ENCODE data around the gene XXYLT1. TPM values are rescaled to one million over a fixed set of nuclear protein-coding genes. Genes with fewer than 3 reads are reported as not detected.

The XXYLT1 gene
- total RNA-seq, 6 experiments from 2014 or later, result 1.7 to 6.5 (median 2.1) TPM

DNA sequence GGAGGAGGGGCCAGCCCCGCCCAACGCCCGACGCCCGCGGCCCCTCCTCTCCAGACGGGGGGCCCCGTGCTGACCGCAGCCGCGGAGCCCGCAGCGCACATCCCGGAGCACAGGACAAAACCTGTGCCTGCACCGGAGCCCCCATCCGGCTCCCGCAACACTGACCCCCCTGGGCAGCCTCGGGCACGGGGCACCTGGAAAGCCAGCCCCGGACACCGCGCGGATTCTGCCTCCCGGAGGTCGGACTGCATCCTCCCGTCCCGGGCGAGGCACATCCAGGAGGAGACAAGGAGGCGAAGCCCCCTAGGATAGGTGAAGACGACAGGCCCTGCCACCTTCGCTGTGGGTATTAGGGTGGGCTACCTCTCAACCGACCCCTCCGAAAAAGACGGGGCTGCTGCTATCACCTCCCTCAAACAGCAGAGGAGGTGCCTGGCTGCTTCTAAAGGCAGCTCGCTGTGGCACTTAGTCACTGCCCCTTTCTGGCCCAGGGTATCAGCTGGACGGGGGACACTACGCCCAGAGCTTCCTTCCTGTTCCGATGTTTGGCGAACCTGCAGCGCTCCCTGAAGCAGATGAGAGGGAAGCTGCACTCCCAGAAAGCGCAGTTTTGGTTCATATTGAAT, 10.6 kb downstream of the XXYLT1 start:
- Histone ChIP-seq H3K36me3 (no peaks in the 10 kb centered on the region), H3K27ac (peak overlapping the region; percentile 20 to 70 (median 68)), H3K4me1 (peaks cover 0 to 11% (median 4%) of the 10 kb centered on the region in 4 donors), H3K4me3 (peak overlapping the region; percentile 62 to 67 (median 65)), H3K9me3 (no peaks in the 10 kb centered on the region), H3K27me3 (no peaks in the 10 kb centered on the region)
- TF ChIP-seq, protein P1, sequence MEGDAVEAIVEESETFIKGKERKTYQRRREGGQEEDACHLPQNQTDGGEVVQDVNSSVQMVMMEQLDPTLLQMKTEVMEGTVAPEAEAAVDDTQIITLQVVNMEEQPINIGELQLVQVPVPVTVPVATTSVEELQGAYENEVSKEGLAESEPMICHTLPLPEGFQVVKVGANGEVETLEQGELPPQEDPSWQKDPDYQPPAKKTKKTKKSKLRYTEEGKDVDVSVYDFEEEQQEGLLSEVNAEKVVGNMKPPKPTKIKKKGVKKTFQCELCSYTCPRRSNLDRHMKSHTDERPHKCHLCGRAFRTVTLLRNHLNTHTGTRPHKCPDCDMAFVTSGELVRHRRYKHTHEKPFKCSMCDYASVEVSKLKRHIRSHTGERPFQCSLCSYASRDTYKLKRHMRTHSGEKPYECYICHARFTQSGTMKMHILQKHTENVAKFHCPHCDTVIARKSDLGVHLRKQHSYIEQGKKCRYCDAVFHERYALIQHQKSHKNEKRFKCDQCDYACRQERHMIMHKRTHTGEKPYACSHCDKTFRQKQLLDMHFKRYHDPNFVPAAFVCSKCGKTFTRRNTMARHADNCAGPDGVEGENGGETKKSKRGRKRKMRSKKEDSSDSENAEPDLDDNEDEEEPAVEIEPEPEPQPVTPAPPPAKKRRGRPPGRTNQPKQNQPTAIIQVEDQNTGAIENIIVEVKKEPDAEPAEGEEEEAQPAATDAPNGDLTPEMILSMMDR (IDR thresholded peaks at IDR 0.05), result no peak
- no peak for TF ChIP-seq POLR2A (IDR thresholded peaks at IDR 0.05)
- ATAC-seq, result peak; percentile 5 to 26 (median 12)
- intact Hi-C loops (cut with DNase I), result no loop called here
- DNase-seq, result peak in 2 of 3 donors; percentile 44 to 64
- 0% methylated on average over 1 of the region's 41 CpGs for WGBS (ENCODE audit: insufficient coverage, low coverage, low lambda C conversion rate, missing lambda C conversion rate)

DNA sequence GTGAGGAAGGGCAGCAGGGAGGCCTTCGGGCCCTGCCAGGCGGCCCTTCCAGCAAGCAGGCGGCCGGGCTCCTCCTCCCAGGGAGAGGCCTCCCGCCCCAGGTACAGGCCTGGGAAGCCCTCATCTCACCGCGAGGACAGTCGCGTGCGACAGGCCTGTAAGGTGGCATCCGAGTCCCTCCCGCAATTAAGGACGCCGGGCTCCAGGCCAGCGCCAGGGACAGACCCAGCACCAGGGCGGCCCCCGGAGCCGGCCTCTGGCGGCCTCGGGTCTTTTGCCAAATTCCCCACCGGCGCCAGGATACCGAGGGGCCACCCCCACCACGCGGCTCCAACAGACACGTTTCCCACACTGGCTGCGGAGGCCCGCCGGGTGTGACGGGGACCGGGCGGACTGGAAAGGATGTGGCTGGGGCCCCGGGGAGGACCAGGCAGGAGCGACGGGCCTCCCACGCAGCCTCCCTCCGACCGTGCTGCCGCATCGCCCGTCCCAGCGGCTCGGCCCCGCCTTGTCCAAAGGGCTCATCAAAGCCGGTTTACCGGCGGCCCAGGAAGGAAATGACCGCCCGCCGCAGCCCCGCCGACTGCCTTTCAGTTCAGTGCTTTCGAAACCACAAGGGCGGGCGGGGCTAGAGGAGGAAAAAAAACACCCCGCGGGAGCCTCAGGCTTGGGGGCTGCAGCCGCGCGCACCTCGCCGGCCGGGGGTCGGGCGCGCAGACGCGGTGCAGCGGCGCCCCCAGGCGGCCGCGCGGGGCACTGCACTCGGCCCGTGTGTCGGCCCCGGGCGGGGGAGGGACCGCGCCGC, 11.3 kb downstream of the XXYLT1 start:
- TF ChIP-seq, protein P1 (IDR thresholded peaks at IDR 0.05), result peak; percentile 45 to 100 (median 78)
- peak; percentile 63 for TF ChIP-seq POLR2A (IDR thresholded peaks at IDR 0.05)
- Histone ChIP-seq H3K4me3 (peak overlapping the region; percentile 62 to 67 (median 65)), H3K4me1 (peaks cover 0 to 11% (median 4%) of the 10 kb centered on the region in 4 donors), H3K27me3 (no peaks in the 10 kb centered on the region), H3K27ac (peak overlapping the region; percentile 68 to 84 (median 75)), H3K36me3 (no peaks in the 10 kb centered on the region), H3K9me3 (no peaks in the 10 kb centered on the region)
- ATAC-seq, result peak; percentile 85 to 94 (median 88)
- intact Hi-C loops (cut with DNase I), result loop anchor here (5.0 to 10.0 kb wide), 2 partner anchors 145 to 577 kb away; no protein-coding TSS in a partner anchor
- DNase-seq, result peak; percentile 91 to 93 (median 91)
- 0% methylated on average over 7 of the region's 82 CpGs for WGBS (ENCODE audit: insufficient coverage, low coverage, low lambda C conversion rate, missing lambda C conversion rate)

DNA sequence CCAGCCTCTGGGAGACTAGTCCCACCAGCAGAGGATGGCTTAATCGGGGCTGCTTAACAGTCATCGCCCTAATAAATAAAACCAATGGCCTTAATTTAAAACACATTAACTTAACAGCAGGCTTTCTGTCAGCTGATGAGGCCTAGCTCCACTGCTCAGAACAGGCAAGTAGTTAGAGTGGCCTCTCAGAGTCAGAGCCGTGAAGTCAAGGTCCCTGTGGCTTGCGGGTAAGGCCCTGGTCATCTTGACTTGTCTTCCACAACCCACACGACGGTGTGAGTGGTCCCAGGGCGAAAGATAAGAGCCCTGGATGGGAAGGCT, 11.8 kb downstream of the XXYLT1 start:
- Histone ChIP-seq H3K27me3 (no peaks in the 10 kb centered on the region), H3K4me1 (peaks cover 0 to 11% (median 4%) of the 10 kb centered on the region in 4 donors), H3K27ac (peak overlapping the region; percentile 68 to 84 (median 75)), H3K4me3 (peak overlapping the region; percentile 62 to 67 (median 65)), H3K9me3 (no peaks in the 10 kb centered on the region), H3K36me3 (no peaks in the 10 kb centered on the region)
- TF ChIP-seq, protein P1 (IDR thresholded peaks at IDR 0.05), result no peak
- TF ChIP-seq POLR2A (IDR thresholded peaks at IDR 0.05), result no peak
- ATAC-seq, result no peak
- intact Hi-C loops (cut with DNase I), result loop anchor here (5.0 to 10.0 kb wide), 2 partner anchors 144 to 577 kb away; no protein-coding TSS in a partner anchor
- WGBS (ENCODE audit: insufficient coverage, low coverage, low lambda C conversion rate, missing lambda C conversion rate), result 41% methylated on average over 2 of the region's 7 CpGs
- peak in 1 of 3 donors; percentile 51 for DNase-seq

DNA sequence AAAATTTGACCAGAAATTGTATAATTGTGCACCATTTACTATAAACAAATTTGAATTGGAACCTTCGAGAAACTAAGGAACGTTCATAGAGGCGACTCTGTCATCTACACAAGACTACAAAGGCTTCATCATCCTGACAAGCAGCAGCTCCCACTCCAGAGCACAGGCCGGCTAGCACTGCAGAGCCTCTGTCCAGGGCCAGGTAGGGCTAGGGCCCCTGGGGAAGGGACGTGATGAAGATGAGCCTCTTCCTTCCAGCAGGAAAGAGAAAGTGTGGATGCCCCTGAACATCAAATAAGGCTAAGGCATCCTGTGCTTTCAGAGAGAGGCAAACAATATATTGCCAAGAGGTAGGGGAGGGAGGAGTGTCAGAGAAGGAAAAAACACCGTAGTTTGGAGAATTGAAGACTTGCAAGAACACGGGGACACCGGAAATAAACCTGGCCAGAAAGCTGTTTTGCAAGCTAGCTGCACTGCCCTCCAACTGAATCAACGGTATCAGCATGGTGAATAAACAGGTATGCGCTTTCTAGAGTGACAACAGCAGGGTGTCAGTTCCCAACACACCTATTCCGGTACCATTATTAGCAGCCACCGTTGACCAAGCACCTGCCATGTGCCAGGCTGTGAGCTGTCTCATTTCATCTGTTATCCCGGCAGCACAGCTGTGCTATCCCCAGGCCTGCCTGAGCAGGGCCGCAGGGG, 12.4 kb downstream of the XXYLT1 start:
- intact Hi-C loops (cut with DNase I), result loop anchor here (5.0 to 10.0 kb wide), 2 partner anchors 144 to 576 kb away; no protein-coding TSS in a partner anchor
- TF ChIP-seq, protein P1 (IDR thresholded peaks at IDR 0.05), result no peak
- TF ChIP-seq POLR2A (IDR thresholded peaks at IDR 0.05), result no peak
- peaks cover 0 to 11% (median 4%) of the 10 kb centered on the region in 4 donors for H3K4me1 ChIP-seq
- no peak overlapping the region for H3K4me3 ChIP-seq
- H3K27me3 ChIP-seq, result no peaks in the 10 kb centered on the region
- H3K9me3 ChIP-seq, result no peaks in the 10 kb centered on the region
- DNase-seq (no peak), ATAC-seq (no peak)
- peak overlapping the region; percentile 68 to 84 (median 75) for H3K27ac ChIP-seq
- no peaks in the 10 kb centered on the region for H3K36me3 ChIP-seq
- WGBS (ENCODE audit: insufficient coverage, low coverage, low lambda C conversion rate, missing lambda C conversion rate), result 70% methylated on average over 8 of the region's 14 CpGs

All from right lobe of liver (tissue), 6 donors.